Immature natural killer cell (primary cell): Measurements from ENCODE around the gene IGSF6. TPM values are rescaled to one million over a fixed set of nuclear protein-coding genes. Genes with fewer than 3 reads are reported as not detected.
A peak's percentile ranks its signal among the peaks of the same experiment; 100 is the strongest.
"Not testable (repeated sequence)": the region's sequence is repeated elsewhere in the genome, so short reads cannot be mapped to it uniquely, and the experiment has no call there.

Experiments used
- DNase-seq, 3 donors: peaks; one replicate each; pipeline ENCODE4 v3.0.0; 2022; ENCODE audit warnings: mixed read lengths in 1 of 3
- H3K27ac Mint-ChIP-seq, 6 donors: one replicate each; pipeline ENCODE4 v1.8.0; 2020; ENCODE audit warnings: mixed read lengths in 6 of 6, mild to moderate bottlenecking in 5 of 6, inconsistent platforms in 4 of 6, moderate library complexity in 3 of 6
- H3K27me3 Mint-ChIP-seq, 3 donors: one replicate each; pipeline ENCODE4 v1.8.0; 2020 to 2021; ENCODE audit warnings: low read depth in 3 of 3, mild to moderate bottlenecking in 3 of 3, mixed read lengths in 3 of 3, moderate library complexity in 3 of 3, inconsistent platforms in 1 of 3
- H3K36me3 Mint-ChIP-seq, 3 donors: one replicate each; pipeline ENCODE4 v1.8.0; 2020; ENCODE audit warnings: mixed read lengths in 3 of 3, inconsistent platforms in 2 of 3, mild to moderate bottlenecking in 2 of 3
- H3K4me1 Mint-ChIP-seq, 2 donors: one replicate each; pipeline ENCODE4 v1.8.0; 2020; ENCODE audit warnings: inconsistent platforms in 2 of 2, mild to moderate bottlenecking in 2 of 2, mixed read lengths in 2 of 2, moderate library complexity in 1 of 2
- H3K4me3 Mint-ChIP-seq, 5 donors: one replicate each; pipeline ENCODE4 v1.8.0; 2020; ENCODE audit warnings: mild to moderate bottlenecking in 5 of 5, mixed read lengths in 5 of 5, inconsistent platforms in 3 of 5, moderate library complexity in 3 of 5
- H3K9me3 Mint-ChIP-seq, 6 donors: one replicate each; pipeline ENCODE4 v1.8.0; 2020; ENCODE audit warnings: mild to moderate bottlenecking in 6 of 6, mixed read lengths in 6 of 6, inconsistent platforms in 4 of 6, moderate library complexity in 3 of 6
- polyA plus RNA-seq, 3 donors: library from polyadenylated mRNA; unstranded; fragments of 300-500 nt; fragmentation: Illumina TruSeq; gene quantifications; one replicate each; pipeline ENCODE4 v1.2.3, GENCODE V29; 2021

IGSF6 gene
- polyA plus RNA-seq, 3 donors from 2014 or later: 1.2 to 5.3 (median 5.2) TPM

DNA sequence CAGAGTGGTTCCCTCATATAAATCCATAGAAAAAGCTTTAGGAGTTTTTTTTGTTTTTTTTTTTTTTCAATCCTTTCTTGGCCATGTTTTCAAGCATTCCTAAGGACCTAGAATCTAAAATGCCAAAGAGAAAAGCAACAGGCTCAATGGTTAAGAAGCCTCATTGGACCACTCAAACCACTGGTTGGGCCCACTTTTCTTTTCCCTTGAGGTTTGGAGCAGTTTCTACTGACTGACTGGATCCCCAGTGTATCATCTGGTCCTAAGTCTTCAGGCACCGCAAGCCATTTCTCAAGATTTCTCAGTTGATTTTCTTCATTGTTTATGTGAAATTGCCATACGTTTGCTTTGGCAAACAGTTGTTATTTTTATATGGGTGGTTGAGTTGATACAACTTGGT lies 38.6 kb downstream of the IGSF6 start:
- H3K36me3 Mint-ChIP-seq: peaks cover 0 to 7% (median 7%) of the 10 kb centered on the region in 3 donors
- H3K4me1 Mint-ChIP-seq: peaks cover 56 to 75% of the 10 kb centered on the region in 2 donors
- no peak for DNase-seq
- H3K27ac Mint-ChIP-seq: no peak overlapping the region
- H3K27me3 Mint-ChIP-seq: no peaks in the 10 kb centered on the region
- H3K4me3 Mint-ChIP-seq: no peak overlapping the region
- H3K9me3 Mint-ChIP-seq: no peaks in the 10 kb centered on the region

DNA sequence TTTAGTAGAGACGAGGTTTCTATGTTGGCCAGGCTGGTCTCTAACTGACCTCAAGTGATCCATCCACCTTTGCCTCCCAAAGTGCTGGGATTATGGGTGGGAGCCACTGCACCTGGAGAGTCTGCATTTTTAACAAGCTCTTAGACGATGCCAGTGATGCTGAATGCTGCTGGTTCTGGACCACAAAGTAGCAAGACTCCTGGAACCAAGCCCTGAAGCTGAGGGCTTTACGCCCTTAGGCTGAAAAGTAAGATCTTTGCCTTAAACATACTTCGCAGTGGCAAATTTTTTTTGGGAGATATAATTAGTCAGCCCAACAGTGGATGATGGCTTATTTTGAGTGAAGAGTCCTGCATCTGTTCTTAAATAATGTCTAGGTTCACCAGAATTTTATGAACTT lies 39.0 kb downstream of the IGSF6 start:
- Mint-ChIP-seq H3K27me3 (no peaks in the 10 kb centered on the region), H3K4me3 (no peak overlapping the region), H3K9me3 (no peaks in the 10 kb centered on the region), H3K36me3 (peaks cover 0 to 5% (median 5%) of the 10 kb centered on the region in 3 donors), H3K4me1 (peaks cover 61 to 79% of the 10 kb centered on the region in 2 donors), H3K27ac (no peak overlapping the region)
- no peak for DNase-seq

DNA sequence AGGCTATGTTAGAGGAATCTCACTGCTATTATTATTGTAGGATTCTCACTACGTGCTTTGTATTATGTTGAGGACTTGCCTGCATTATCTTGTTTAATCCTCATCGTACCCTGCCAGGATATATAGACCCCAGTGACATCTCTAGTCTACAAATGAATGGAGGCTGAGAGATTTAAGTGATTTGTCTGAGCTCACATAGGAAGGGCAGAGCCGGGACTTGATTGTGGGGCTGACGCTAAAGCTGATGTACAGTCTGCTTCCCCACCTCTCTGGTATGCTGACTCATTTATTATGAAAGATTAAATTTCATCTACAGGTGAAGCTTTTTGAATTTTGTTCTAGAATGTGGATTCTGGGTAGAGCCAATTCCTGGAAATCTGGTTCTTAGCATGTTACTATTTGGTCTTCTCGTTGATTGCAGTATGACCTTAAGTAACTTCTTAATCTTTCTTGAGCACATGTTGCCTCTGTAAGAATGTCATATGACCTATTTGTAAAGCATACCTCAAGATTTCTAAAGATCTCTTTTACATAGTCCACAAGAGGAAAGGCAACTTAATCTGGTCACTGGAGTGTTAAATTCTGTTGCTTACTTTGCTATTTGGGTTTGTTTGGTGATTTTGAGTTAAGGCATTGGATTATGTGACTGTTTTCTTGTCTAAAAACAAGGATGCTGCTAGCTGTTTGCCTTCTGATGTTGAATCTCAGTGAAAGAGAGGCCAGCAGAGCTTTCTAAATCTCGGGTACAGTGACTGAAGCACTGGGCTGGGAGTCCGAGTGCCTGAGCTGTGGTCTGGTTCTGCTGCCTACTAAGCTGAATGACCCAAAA lies 40.6 kb downstream of the IGSF6 start:
- H3K4me1 Mint-ChIP-seq: peaks cover 71 to 73% of the 10 kb centered on the region in 2 donors
- no peak overlapping the region for H3K4me3 Mint-ChIP-seq
- DNase-seq: no peak
- H3K27ac Mint-ChIP-seq: peak overlapping the region in 4 of 6 donors; percentile 30 to 51 (median 40)
- H3K36me3 Mint-ChIP-seq: no peaks in the 10 kb centered on the region
- no peaks in the 10 kb centered on the region for H3K27me3 Mint-ChIP-seq
- no peaks in the 10 kb centered on the region for H3K9me3 Mint-ChIP-seq

DNA sequence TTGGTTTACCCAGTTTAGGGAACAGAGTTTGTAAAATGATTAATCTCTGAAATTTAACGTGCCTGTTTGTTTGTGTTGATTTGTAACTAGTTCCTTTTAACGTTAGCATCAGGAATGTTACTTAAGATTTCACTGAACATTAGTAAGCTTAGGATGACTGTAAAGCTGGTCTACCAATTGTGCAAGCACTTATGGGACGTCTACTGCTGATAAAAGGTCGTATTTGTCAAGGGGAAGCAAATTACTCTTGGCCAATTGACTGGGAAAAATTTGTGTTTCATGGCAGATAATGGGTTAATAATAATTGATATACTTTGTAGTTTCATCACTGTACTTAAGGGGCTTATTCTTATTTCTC lies 41.2 kb downstream of the IGSF6 start:
- no peaks in the 10 kb centered on the region for H3K36me3 Mint-ChIP-seq
- H3K4me1 Mint-ChIP-seq: peaks cover 67 to 68% of the 10 kb centered on the region in 2 donors
- no peak overlapping the region for H3K27ac Mint-ChIP-seq
- H3K27me3 Mint-ChIP-seq: no peaks in the 10 kb centered on the region
- H3K4me3 Mint-ChIP-seq: no peak overlapping the region
- DNase-seq: no peak
- H3K9me3 Mint-ChIP-seq: no peaks in the 10 kb centered on the region

DNA sequence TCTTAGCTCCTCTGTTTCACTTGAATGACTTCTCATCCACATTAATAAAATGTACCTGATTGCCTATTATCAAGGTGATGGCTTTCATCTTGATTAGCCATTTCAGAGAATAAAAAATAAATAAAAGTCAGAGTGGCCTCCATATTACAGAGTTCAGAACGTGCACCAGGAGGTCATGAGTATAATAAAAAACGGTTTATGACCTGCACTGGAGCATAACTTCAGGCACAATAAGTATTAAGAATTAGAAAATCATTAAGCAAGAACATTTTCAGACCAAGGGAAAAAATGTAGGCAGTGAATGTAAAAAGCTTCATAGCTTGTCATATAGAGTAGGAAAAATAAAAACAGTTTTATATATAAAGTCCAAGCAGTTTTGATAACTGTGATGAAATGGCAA lies 41.6 kb downstream of the IGSF6 start:
- H3K9me3 Mint-ChIP-seq: no peaks in the 10 kb centered on the region
- no peak overlapping the region for H3K27ac Mint-ChIP-seq
- H3K4me1 Mint-ChIP-seq: peaks cover 65 to 66% of the 10 kb centered on the region in 2 donors
- H3K27me3 Mint-ChIP-seq: peaks cover 0 to 1% (median 0%) of the 10 kb centered on the region in 3 donors
- no peak for DNase-seq
- no peak overlapping the region for H3K4me3 Mint-ChIP-seq
- no peaks in the 10 kb centered on the region for H3K36me3 Mint-ChIP-seq

DNA sequence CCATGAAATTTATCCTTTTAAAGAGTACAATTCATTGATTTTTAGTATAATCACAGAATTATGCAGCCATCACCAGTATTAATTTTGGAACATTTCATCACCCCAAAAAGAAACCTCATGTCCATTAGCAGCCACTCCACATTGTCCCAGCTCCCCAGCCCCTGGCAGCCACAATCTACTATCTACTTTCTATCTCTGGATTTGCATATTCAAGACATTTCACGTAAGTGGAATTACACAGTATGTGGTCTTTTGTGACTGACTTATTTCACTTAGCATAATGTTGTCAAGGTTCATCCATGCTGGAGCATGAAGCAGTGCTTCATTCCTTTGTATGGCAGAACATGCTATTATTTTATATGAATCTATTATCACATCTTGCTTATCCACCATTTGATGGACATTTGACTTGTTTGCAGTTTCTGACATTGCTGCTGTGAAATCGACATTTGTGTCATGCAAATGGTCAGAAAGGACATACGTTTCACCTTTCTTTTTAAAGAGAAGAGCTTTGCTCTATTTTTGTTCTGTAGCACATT lies 42.3 kb downstream of the IGSF6 start:
- no peaks in the 10 kb centered on the region for H3K36me3 Mint-ChIP-seq
- H3K4me3 Mint-ChIP-seq: peak overlapping the region in 1 of 5 donors; percentile 49
- peak overlapping the region in 2 of 6 donors; percentile 15 to 23 for H3K27ac Mint-ChIP-seq
- no peaks in the 10 kb centered on the region for H3K9me3 Mint-ChIP-seq
- peaks cover 0 to 3% (median 1%) of the 10 kb centered on the region in 3 donors for H3K27me3 Mint-ChIP-seq
- DNase-seq: no peak
- H3K4me1 Mint-ChIP-seq: peaks cover 61 to 63% of the 10 kb centered on the region in 2 donors

DNA sequence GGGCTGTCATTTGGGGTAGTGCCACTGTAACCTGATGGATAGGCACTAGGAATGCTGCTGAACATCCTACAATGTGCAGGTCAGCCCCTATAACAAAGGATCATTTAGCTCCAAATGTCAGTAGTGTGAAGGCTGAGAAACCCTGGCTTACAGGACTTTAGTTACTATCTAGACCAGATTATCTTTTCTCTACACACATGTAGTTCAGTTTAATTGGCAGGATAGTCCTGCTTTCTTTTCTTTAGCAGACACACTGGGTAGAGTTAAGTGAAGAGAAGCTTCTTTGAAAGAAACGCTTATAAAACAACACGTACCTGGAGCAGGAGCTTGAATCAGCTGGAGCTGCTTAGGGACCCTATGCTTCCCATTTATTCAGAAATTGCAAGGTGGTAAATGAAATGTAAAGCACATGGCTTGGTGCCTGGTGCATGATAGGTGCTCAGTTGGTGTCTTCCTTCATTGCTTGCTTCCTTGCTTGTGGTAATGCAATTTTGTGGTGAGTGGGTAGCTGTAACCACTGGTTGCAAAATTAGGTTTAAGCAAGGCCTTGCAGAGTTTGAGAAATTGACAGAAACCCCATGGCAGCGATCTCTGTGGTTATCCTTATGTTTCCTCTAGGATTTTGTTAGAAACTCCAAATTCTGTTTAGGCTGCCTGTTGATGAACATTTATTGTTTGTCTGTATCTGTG lies 43.6 kb downstream of the IGSF6 start:
- Mint-ChIP-seq H3K4me1 (peaks cover 63% of the 10 kb centered on the region in 2 donors), H3K36me3 (no peaks in the 10 kb centered on the region), H3K9me3 (no peaks in the 10 kb centered on the region), H3K27ac (peak overlapping the region in 3 of 6 donors; percentile 42 to 67 (median 45)), H3K4me3 (peak overlapping the region in 4 of 5 donors; percentile 1 to 62 (median 24)), H3K27me3 (peaks cover 0 to 3% (median 1%) of the 10 kb centered on the region in 3 donors)
- DNase-seq: peak in 2 of 3 donors; percentile 32 to 41

DNA sequence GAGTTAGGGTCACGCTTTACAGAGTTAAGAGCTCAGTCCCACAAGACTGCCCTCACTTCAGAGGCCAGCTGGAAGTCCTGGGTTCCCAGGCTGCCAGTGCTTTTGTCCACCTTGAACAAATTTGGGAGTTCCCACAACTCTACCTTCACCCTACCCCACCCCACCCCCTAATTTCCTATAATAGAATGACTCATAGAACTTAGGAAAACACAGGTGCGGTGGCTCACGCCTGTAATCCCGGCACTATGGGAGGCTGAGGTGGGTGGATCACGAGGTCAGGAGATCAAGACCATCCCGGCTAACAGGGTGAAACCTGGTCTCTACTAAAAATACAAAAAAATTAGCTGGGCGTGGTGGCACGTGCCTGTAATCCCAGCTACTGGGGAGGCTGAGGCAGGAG lies 46.6 kb downstream of the IGSF6 start:
- peak overlapping the region in 1 of 6 donors; percentile 55 for H3K27ac Mint-ChIP-seq

DNA sequence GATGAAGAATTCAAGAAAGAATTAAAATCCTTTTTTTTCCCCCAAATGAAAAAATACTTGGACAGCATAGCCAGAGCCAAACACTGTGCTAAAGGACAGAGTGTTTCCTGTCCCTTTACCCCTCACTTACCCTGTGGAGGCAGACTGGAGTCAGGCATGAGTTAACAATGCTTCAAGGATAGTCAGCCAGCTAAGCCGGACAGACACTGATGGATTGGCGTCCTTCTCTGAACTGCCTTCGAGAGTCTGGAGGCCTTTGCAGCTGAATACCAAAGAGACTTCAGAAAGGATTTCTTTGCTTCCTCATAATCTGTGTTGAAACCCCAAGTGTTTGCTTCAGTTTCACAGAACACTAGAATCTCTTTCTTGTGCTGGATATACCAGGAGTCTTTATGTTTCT lies 48.5 kb downstream of the IGSF6 start:
- Mint-ChIP-seq H3K4me1 (peaks cover 57 to 58% of the 10 kb centered on the region in 2 donors), H3K27ac (no peak overlapping the region)
- no peak for DNase-seq

More for the DNA sequence above, 46.6 kb downstream of the IGSF6 start:
- not testable (repeated sequence) for H3K36me3 Mint-ChIP-seq, H3K4me3 Mint-ChIP-seq, H3K27me3 Mint-ChIP-seq, H3K9me3 Mint-ChIP-seq, DNase-seq
- peaks cover 64% of the 10 kb centered on the region in 2 donors for H3K4me1 Mint-ChIP-seq

DNA sequence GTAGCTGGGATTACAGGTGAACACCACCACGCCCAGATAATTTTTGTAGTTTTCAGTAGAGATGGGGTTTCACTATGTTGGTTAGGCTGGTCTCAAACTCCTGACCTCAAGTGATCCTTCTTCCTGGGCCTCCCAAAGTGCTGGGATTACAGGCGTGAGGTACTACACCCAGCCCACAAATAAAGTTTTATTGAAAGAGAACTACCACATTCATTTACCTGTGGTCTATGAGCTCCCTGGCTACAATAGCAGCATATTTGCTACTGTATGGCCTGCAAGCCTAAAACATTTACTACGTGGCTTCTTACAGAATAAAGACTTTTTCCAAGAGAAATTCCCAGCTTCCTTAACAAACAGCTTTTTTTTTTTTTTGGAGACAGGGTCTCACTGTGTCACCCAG lies 49.6 kb downstream of the IGSF6 start:
- H3K4me3 Mint-ChIP-seq: no peak overlapping the region
- peaks cover 2 to 6% (median 3%) of the 10 kb centered on the region in 3 donors for H3K27me3 Mint-ChIP-seq
- H3K9me3 Mint-ChIP-seq: no peaks in the 10 kb centered on the region
- no peak overlapping the region for H3K27ac Mint-ChIP-seq
- no peaks in the 10 kb centered on the region for H3K36me3 Mint-ChIP-seq
- DNase-seq: no peak
- peaks cover 52 to 54% of the 10 kb centered on the region in 2 donors for H3K4me1 Mint-ChIP-seq

More for the DNA sequence above, 48.5 kb downstream of the IGSF6 start:
- Mint-ChIP-seq H3K36me3 (no peaks in the 10 kb centered on the region), H3K9me3 (no peaks in the 10 kb centered on the region), H3K4me3 (no peak overlapping the region), H3K27me3 (peaks cover 2 to 6% (median 3%) of the 10 kb centered on the region in 3 donors)

DNA sequence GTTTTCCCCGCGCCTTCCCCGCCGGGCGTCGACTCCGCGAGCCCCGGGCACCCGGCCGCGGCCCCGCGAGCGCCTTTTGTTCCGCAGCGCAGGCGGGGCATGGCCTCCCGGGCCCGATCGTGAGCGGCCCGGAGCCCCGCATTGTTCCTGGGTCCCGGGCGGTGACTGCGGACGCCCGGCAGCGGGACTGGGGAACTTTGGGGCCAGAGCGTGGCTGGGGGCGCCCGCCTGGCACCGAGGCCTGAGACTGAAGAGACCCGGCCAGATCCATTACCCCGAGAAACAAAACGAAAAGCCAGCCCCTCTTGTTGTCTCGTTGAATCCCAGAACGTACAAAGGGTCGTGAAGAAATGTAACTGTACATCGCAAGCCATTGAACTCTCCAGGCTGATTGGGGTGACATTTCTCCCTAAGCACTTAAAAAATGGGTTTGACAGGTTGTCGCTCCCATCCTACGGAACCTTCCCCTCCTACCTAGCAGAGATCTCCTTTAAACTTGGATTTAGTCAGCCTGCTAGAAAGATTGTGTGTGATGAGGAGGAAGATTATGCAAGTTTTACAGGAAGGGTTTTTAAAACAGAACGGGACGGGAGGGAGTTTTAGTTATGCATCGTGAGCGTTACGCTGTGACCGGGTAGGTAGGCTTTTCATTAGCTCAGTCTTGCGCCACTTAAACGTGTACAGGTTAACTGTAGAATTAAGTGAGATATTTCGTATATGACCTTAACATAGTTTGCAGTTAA lies 52.2 kb downstream of the IGSF6 start:
- Mint-ChIP-seq H3K4me3 (peak overlapping the region; percentile 84 to 98 (median 88)), H3K9me3 (no peaks in the 10 kb centered on the region), H3K27me3 (peaks cover under 1 to 5% (median 2%) of the 10 kb centered on the region in 3 donors), H3K4me1 (peaks cover 44 to 52% of the 10 kb centered on the region in 2 donors), H3K36me3 (no peaks in the 10 kb centered on the region), H3K27ac (peak overlapping the region; percentile 78 to 98 (median 93))
- peak in 2 of 3 donors; percentile 16 to 21 for DNase-seq

DNA sequence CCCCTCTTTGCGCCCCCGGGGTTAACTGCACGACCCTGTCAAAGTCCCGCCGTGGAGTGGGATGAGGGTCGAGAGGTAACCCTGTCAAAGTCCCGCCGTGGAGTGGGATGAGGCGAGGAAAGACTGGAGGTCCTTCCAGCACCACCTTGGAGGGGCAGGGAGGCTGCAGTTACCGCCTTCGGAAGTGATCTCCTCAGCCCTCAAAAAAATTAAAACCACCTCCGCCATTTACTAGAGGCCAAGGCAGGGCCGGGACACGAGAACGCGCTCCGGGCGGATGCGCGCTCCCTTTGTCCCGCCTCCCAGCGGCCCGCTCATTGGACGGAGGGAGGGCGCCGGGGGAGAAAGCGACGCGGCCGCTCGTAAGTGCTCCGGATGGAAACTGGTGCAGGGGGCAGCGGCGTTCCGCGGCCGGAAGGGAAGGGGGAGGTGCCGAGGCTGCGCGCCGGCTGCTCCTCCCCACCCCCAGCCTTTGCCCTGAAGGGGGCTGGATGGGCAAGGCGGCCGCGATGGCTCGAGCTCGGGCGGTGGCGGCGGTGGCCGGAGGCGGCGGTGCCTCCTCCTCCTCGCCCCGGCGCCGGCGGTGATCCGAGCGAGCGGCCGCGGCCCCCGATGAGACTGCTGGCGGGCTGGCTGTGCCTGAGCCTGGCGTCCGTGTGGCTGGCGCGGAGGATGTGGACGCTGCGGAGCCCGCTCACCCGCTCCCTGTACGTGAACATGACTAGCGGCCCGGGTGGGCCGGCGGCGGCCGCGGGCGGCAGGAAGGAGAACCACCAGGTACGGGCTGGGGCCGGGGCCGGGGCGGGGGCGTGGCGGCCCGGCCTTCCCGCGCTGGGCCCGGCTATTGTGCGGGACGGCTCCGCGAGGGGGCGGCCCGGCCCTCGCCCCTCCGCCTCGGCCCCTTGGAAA lies 53.0 kb downstream of the IGSF6 start, which contains the start of gene METTL9:
Gene METTL9, plus strand, starts transcription at position 456 of the 909 bp plus-strand sequence. Its CDS starts 157 bp downstream, at position 613.
- DNase-seq: peak; percentile 95
- H3K36me3 Mint-ChIP-seq: no peaks in the 10 kb centered on the region
- no peaks in the 10 kb centered on the region for H3K9me3 Mint-ChIP-seq
- peak within 1 kb of the TSS; percentile 92 to 98 (median 96) for H3K27ac Mint-ChIP-seq
- H3K27me3 Mint-ChIP-seq: peaks cover 0 to 5% (median 2%) of the 10 kb centered on the region in 3 donors
- H3K4me3 Mint-ChIP-seq: peak within 1 kb of the TSS; percentile 87 to 98 (median 94)
- H3K4me1 Mint-ChIP-seq: peaks cover 39 to 51% of the 10 kb centered on the region in 2 donors
